ENCODE data around the gene FN1. TPM values are rescaled to one million over a fixed set of nuclear protein-coding genes. Genes with fewer than 3 reads are reported as not detected.

The FN1 gene
- total RNA-seq, 6 experiments from 2014 or later = 938 to 2,279 (median 1,324) TPM

- WGBS (ENCODE audit: insufficient coverage, low coverage, low lambda C conversion rate, missing lambda C conversion rate) = 88% methylated on average over 5 of the region's 7 CpGs
- H3K4me3 ChIP-seq = no peak overlapping the region
These were observed 96.8 kb downstream of the FN1 start for GRCh38 chr2:215338883-215339679.

GRCh38 chr2:215332872-215333595, 102.8 kb downstream of the FN1 start:
- WGBS (ENCODE audit: insufficient coverage, low coverage, low lambda C conversion rate, missing lambda C conversion rate) = 95% methylated on average over 5 of the region's 5 CpGs
- H3K36me3 ChIP-seq = peaks cover 0 to 61% (median 26%) of the 10 kb centered on the region in 4 donors
- no peak for ATAC-seq
- no peak for DNase-seq
- no peaks in the 10 kb centered on the region for H3K9me3 ChIP-seq
- TF ChIP-seq POLR2A (IDR thresholded peaks at IDR 0.05) = no peak
- TF ChIP-seq CTCF (IDR thresholded peaks at IDR 0.05) = no peak
- no peak overlapping the region for H3K4me3 ChIP-seq
- no peaks in the 10 kb centered on the region for H3K4me1 ChIP-seq
- no peaks in the 10 kb centered on the region for H3K27me3 ChIP-seq
- intact Hi-C loops (cut with DNase I) = no loop called here
- H3K27ac ChIP-seq = no peak overlapping the region

More at GRCh38 chr2:215338883-215339679, 96.8 kb downstream of the FN1 start:
- H3K36me3 ChIP-seq = peaks cover 0 to 90% (median 32%) of the 10 kb centered on the region in 4 donors
- no peak overlapping the region for H3K27ac ChIP-seq
- H3K27me3 ChIP-seq = no peaks in the 10 kb centered on the region
- no peaks in the 10 kb centered on the region for H3K9me3 ChIP-seq
- no peak for ATAC-seq
- TF ChIP-seq CTCF (IDR thresholded peaks at IDR 0.05) (no peak), POLR2A (IDR thresholded peaks at IDR 0.05) (no peak)
- DNase-seq = no peak
- intact Hi-C loops (cut with DNase I) = no loop called here
- no peaks in the 10 kb centered on the region for H3K4me1 ChIP-seq

GRCh38 chr2:215328066-215328465, 107.8 kb downstream of the FN1 start:
- intact Hi-C loops (cut with DNase I) = no loop called here
- WGBS (ENCODE audit: insufficient coverage, low coverage, low lambda C conversion rate, missing lambda C conversion rate) = 97% methylated on average over 4 of the region's 5 CpGs

GRCh38 chr2:215324811-215325210, 111.1 kb downstream of the FN1 start:
- intact Hi-C loops (cut with DNase I) = no loop called here
- Histone ChIP-seq H3K27me3 (no peaks in the 10 kb centered on the region), H3K9me3 (no peaks in the 10 kb centered on the region), H3K36me3 (peaks cover 0 to 44% (median 5%) of the 10 kb centered on the region in 4 donors), H3K27ac (no peak overlapping the region), H3K4me1 (no peaks in the 10 kb centered on the region), H3K4me3 (no peak overlapping the region)
- ATAC-seq (no peak), DNase-seq (no peak)
- TF ChIP-seq CTCF (IDR thresholded peaks at IDR 0.05) (no peak), POLR2A (IDR thresholded peaks at IDR 0.05) (no peak)
- 81% methylated on average over 6 of the region's 6 CpGs for WGBS (ENCODE audit: insufficient coverage, low coverage, low lambda C conversion rate, missing lambda C conversion rate)

More at GRCh38 chr2:215328066-215328465, 107.8 kb downstream of the FN1 start:
- Histone ChIP-seq H3K9me3 (no peaks in the 10 kb centered on the region), H3K4me3 (no peak overlapping the region), H3K4me1 (no peaks in the 10 kb centered on the region), H3K36me3 (peaks cover 0 to 45% (median 12%) of the 10 kb centered on the region in 4 donors), H3K27me3 (no peaks in the 10 kb centered on the region), H3K27ac (no peak overlapping the region)
- ATAC-seq (no peak), DNase-seq (no peak)
- TF ChIP-seq POLR2A (IDR thresholded peaks at IDR 0.05) (no peak), CTCF (IDR thresholded peaks at IDR 0.05) (no peak)
